PC-9 (cell line): Measurements from ENCODE around the gene SNX18.

Experiments
- CTCF ChIP-seq: fragments of 200-600 bp; sonication (generic); conservative IDR thresholded peaks from 2 replicates; pipeline ENCODE4 v1.6.1; 2017; ENCODE audit warnings: mixed run types, antibody characterized with exemption, mild to moderate bottlenecking, moderate library complexity
- EZH2 ChIP-seq: fragments of 200-600 bp; sonication (generic); IDR thresholded peaks from 2 replicates; pipeline ENCODE4 v1.8.0; 2017; ENCODE audit warnings: antibody characterized with exemption, low read depth

GRCh38 chr5:54514291-54514690 is 3.3 kb upstream of the SNX18 start:
- TF ChIP-seq EZH2 (no peak), CTCF (no peak)
